Measurements from ENCODE around the gene PTBP1. TPM values are rescaled to one million over a fixed set of nuclear protein-coding genes. Genes with fewer than 3 reads are reported as not detected.

The PTBP1 gene
- total and polyA plus RNA-seq, 2 of the 13 experiments (the other 11 are each of a cell fraction or from before 2014, with no cell fraction given) = 195 to 288 TPM

- TF ChIP-seq ZNF224 (CRISPR knock-in tag; IDR thresholded peaks at IDR 0.05) = no peak
- TF ChIP-seq KLF12 (CRISPR knock-in tag; IDR thresholded peaks at IDR 0.05; ENCODE audit: borderline replicate concordance) = no peak
- TF ChIP-seq, protein P1, sequence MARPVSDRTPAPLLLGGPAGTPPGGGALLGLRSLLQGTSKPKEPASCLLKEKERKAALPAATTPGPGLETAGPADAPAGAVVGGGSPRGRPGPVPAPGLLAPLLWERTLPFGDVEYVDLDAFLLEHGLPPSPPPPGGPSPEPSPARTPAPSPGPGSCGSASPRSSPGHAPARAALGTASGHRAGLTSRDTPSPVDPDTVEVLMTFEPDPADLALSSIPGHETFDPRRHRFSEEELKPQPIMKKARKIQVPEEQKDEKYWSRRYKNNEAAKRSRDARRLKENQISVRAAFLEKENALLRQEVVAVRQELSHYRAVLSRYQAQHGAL (CRISPR knock-in tag; IDR thresholded peaks at IDR 0.05; ENCODE audit: not compliant biosample characterization) = no peak
- TF ChIP-seq E2F1 (CRISPR knock-in tag; IDR thresholded peaks at IDR 0.05) = no peak
- TF ChIP-seq SOX6 (IDR thresholded peaks at IDR 0.05) = no peak
- TF ChIP-seq SOX6 (CRISPR knock-in tag; IDR thresholded peaks at IDR 0.05) = no peak
- TF ChIP-seq PAF1 (CRISPR knock-in tag; IDR thresholded peaks at IDR 0.05) = no peak
- TF ChIP-seq, protein P2, sequence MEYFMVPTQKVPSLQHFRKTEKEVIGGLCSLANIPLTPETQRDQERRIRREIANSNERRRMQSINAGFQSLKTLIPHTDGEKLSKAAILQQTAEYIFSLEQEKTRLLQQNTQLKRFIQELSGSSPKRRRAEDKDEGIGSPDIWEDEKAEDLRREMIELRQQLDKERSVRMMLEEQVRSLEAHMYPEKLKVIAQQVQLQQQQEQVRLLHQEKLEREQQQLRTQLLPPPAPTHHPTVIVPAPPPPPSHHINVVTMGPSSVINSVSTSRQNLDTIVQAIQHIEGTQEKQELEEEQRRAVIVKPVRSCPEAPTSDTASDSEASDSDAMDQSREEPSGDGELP (IDR thresholded peaks at IDR 0.05; ENCODE audit: borderline replicate concordance, low read depth) = no peak
- TF ChIP-seq ETV6 (CRISPR knock-in tag; conservative IDR thresholded peaks at IDR 0.05) = no peak
- TF ChIP-seq ZNF792 (CRISPR knock-in tag; IDR thresholded peaks at IDR 0.05) = no peak
- TF ChIP-seq CCDC6 (CRISPR knock-in tag; IDR thresholded peaks at IDR 0.05) = peak; percentile 76
- no peak; the same call in 1 of the 2 replicates for TF ChIP-seq ZNF746 (CRISPR knock-in tag; IDR thresholded peaks at IDR 0.05)
- no peak for TF ChIP-seq CEBPB (IDR thresholded peaks at IDR 0.05; ENCODE audit: borderline replicate concordance, low read depth, low read length)
- TF ChIP-seq, protein P3, sequence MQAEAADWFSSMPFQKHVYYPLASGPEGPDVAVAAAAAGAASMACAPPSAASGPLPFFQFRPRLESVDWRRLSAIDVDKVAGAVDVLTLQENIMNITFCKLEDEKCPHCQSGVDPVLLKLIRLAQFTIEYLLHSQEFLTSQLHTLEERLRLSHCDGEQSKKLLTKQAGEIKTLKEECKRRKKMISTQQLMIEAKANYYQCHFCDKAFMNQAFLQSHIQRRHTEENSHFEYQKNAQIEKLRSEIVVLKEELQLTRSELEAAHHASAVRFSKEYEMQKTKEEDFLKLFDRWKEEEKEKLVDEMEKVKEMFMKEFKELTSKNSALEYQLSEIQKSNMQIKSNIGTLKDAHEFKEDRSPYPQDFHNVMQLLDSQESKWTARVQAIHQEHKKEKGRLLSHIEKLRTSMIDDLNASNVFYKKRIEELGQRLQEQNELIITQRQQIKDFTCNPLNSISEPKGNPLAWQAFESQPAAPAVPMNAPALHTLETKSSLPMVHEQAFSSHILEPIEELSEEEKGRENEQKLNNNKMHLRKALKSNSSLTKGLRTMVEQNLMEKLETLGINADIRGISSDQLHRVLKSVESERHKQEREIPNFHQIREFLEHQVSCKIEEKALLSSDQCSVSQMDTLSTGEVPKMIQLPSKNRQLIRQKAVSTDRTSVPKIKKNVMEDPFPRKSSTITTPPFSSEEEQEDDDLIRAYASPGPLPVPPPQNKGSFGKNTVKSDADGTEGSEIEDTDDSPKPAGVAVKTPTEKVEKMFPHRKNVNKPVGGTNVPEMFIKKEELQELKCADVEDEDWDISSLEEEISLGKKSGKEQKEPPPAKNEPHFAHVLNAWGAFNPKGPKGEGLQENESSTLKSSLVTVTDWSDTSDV (CRISPR knock-in tag; IDR thresholded peaks at IDR 0.05) = no peak
- TF ChIP-seq, protein P4, sequence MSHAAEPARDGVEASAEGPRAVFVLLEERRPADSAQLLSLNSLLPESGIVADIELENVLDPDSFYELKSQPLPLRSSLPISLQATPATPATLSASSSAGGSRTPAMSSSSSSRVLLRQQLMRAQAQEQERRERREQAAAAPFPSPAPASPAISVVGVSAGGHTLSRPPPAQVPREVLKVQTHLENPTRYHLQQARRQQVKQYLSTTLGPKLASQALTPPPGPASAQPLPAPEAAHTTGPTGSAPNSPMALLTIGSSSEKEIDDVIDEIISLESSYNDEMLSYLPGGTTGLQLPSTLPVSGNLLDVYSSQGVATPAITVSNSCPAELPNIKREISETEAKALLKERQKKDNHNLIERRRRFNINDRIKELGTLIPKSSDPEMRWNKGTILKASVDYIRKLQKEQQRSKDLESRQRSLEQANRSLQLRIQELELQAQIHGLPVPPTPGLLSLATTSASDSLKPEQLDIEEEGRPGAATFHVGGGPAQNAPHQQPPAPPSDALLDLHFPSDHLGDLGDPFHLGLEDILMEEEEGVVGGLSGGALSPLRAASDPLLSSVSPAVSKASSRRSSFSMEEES (CRISPR knock-in tag; IDR thresholded peaks at IDR 0.05) = no peak
- no peak for TF ChIP-seq MIER3 (CRISPR knock-in tag; IDR thresholded peaks at IDR 0.05; ENCODE audit: borderline replicate concordance)
- 0 out of 2 replicates have a peak, but pooled peaks have one; percentile 50 for TF ChIP-seq ARID4A (CRISPR knock-in tag; IDR thresholded peaks at IDR 0.05; ENCODE audit: borderline replicate concordance)
Measured at GRCh38 chr19:797528-798414, 519 bp downstream of the PTBP1 start (continued).
